Measurements from ENCODE around the gene ANAPC1. TPM values are rescaled to one million over a fixed set of nuclear protein-coding genes. Genes with fewer than 3 reads are reported as not detected.

ANAPC1 gene
- total RNA-seq, 4 donors from 2014 or later: 6.8 to 70.4 (median 30.5) TPM

Small RNAs within 50 kb of the gene (microRNA-seq; reads per million reads assigned to microRNA genes)
- not detected for gene MIR4771-2 (ENCODE audit: borderline microRNAs expressed, borderline replicate concordance)

Small RNAs within 50 kb of the gene (small RNA-seq; reads per million reads assigned to genes)
- not detected for gene MIR4771-2
- gene RN7SL297P: not detected

Other genes starting within 250 kb of the ANAPC1 start
- 10 to 100 TPM; 10.6 to 36.6 (median 24.6) TPM for gene MERTK, start 14.4 kb upstream of the ANAPC1 start, total RNA-seq
- 10 to 100 TPM in 3 of 4 donors, 1 to 10 TPM in 1; 6.7 to 51.6 (median 27.0) TPM for gene TMEM87B, start 171.1 kb upstream of the ANAPC1 start, total RNA-seq